Left colon (tissue), 2 donors: Measurements from ENCODE around the gene FBP1. TPM values are rescaled to one million over a fixed set of nuclear protein-coding genes. Genes with fewer than 3 reads are reported as not detected.

ENCODE experiments used
- ATAC-seq: fragments of 200-7000 bp; cut with Tn5 transposase; one replicate; pipeline ENCODE4 v1.9.1; 2020; ENCODE audit warnings: mild to moderate bottlenecking, moderate library complexity
- DNase-seq, 2 donors: peaks; one replicate each; pipeline ENCODE4 v3.0.0-alpha.2; 2020
- intact Hi-C, 2 donors: fragments of 100-400 bp; cut with DNase I in 1 of 2; cut with micrococcal nuclease in 1 of 2; formaldehyde crosslinking; loops; one replicate each; pipeline versions ENCODE4 v1.11.2 to v1.14.0; 2022; cut with DNase I, micrococcal nuclease
- total RNA-seq, 2 donors: library from RNA; stranded (reverse); fragmentation: NEBNext Ultra II Directional; extraction: Animal tissue kit (Norgen Biotek cat#: 25700); gene quantifications; one replicate each; pipeline ENCODE4 v1.2.1, GENCODE V29; 2021
- donor health status: DM: no; HTN: no; CAD: no.
- donor health status: DM: yes; HTN: yes; CAD: no.

The FBP1 gene
- total RNA-seq, 2 donors from 2014 or later = 53.4 to 71.6 TPM

- intact Hi-C loops = no loop called here
- ATAC-seq (peak; percentile 64), DNase-seq (peak; percentile 75 to 76)
Measured at GRCh38 chr9:94554078-94554438, 85.3 kb downstream of the FBP1 start.

Other genes with a start within 250 kb of the FBP1 start
- gene PCAT7, start 84.4 kb downstream of the FBP1 start, total RNA-seq = 1 to 10 TPM; 1.9 to 3.4 TPM
- not detected for gene FBP2, start 45.7 kb downstream of the FBP1 start, total RNA-seq
- 10 to 100 TPM; 40.4 to 42.1 TPM for gene AOPEP, start 87.2 kb upstream of the FBP1 start, total RNA-seq